NOMO-1 treated with dmso at 0.1 percent for 144 hours (cell line): Measurements from ENCODE around the gene PHLDB3.
"Not testable (repeated sequence)": the region's sequence is repeated elsewhere in the genome, so short reads cannot be mapped to it uniquely, and the experiment has no call there.

Source experiments
- DNase-seq: peaks from one replicate; lab custom pipeline; 2025; ENCODE audit not compliant: unreplicated experiment; lab: John Stamatoyannopoulos, UW

Gene PHLDB3

GRCh38 chr19:43527860-43528622 is 23.5 kb upstream of the PHLDB3 start:
- no peak for DNase-seq

- peak; percentile 68 for DNase-seq
These were observed 22.6 kb upstream of the PHLDB3 start, which contains the start of gene ETHE1 for GRCh38 chr19:43526884-43527859. Gene ETHE1 (minus strand): TSS chr19:43527201. CDS start chr19:43527177, 24 bp downstream.

GRCh38 chr19:43525836-43526771 is 21.6 kb upstream of the PHLDB3 start:
- no peak for DNase-seq

GRCh38 chr19:43524922-43525835 is 20.6 kb upstream of the PHLDB3 start:
- peak; percentile 83 for DNase-seq

- not testable (repeated sequence) for DNase-seq
These were observed 19.1 kb upstream of the PHLDB3 start for GRCh38 chr19:43523696-43524095.

GRCh38 chr19:43522929-43523328 is 18.4 kb upstream of the PHLDB3 start:
- DNase-seq = no peak

- peak; percentile 68 for DNase-seq
These were observed 15.0 kb upstream of the PHLDB3 start for GRCh38 chr19:43519436-43520088.

- no peak for DNase-seq
These were observed 13.5 kb upstream of the PHLDB3 start for GRCh38 chr19:43518051-43518450.

- not testable (repeated sequence) for DNase-seq
These were observed 7.9 kb upstream of the PHLDB3 start for GRCh38 chr19:43512399-43512798.

- DNase-seq = no peak
These were observed 6.8 kb upstream of the PHLDB3 start for GRCh38 chr19:43511324-43511723.

- no peak for DNase-seq
These were observed 6.2 kb upstream of the PHLDB3 start for GRCh38 chr19:43510713-43511112.

GRCh38 chr19:43507880-43508279 is 3.3 kb upstream of the PHLDB3 start:
- DNase-seq = no peak

- no peak for DNase-seq
These were observed 2.1 kb upstream of the PHLDB3 start for GRCh38 chr19:43506629-43507028.

- DNase-seq = no peak
These were observed 1.4 kb upstream of the PHLDB3 start for GRCh38 chr19:43505941-43506340.

- no peak for DNase-seq
These were observed 575 bp upstream of the PHLDB3 start for GRCh38 chr19:43505186-43505456.

- DNase-seq = peak; percentile 88
These were observed 783 bp downstream of the PHLDB3 start for GRCh38 chr19:43503501-43504425.

- no peak for DNase-seq
These were observed 2.0 kb downstream of the PHLDB3 start for GRCh38 chr19:43502419-43502976.
